Measurements from ENCODE around the gene ZC3H6.
"Not testable (repeated sequence)": the region's sequence is repeated elsewhere in the genome, so short reads cannot be mapped to it uniquely, and the experiment has no call there.

The ZC3H6 gene

DNA sequence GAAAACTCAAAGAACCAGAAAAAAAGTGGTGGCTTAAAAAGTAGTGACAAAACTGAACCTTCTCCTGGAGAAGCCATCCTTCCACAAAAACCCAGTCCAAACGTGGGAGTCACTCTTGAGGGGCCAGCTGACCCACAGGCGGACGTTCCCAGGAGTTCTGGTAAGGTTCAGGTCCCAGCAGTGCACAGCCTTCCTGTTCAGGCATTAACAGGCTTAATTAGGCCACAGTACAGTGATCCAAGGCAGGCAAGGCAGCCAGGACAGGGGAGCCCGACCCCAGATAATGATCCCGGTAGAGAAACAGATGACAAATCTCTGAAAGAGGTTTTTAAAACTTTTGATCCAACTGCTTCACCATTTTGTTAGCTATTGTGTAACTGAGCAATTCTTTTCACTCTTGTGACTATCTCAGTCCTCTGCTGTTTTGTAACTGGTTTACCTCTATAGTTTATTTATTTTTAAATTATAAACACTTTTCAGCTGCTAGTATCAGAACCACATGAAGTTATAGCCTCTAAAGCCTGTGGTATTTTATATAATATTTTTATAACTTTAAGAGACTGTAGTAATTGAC lies 56.8 kb downstream of the ZC3H6 start:
- DNase-seq, result no peak

GRCh38 chr2:112335600-112335999 lies 60.2 kb downstream of the ZC3H6 start:
- no peak for DNase-seq

DNA sequence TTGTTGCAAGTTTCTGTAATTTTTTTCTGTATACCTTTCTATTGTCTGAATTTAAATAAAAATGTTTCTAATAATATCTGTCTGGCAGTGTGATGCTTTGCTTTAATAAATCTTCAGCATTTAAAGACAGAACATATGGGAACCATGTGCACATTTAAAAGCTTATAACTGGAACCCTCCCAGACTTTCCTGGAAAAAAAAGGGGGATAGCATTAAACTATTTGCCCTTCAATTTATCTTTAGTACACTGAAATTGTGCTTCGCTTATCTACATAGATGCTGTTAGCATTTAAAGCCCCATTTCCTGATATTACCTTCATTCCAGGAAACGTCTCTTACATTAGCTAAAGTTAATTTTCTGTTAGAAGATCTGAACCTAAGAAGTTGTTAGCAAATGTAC lies 64.6 kb downstream of the ZC3H6 start:
- no peak for DNase-seq

DNA sequence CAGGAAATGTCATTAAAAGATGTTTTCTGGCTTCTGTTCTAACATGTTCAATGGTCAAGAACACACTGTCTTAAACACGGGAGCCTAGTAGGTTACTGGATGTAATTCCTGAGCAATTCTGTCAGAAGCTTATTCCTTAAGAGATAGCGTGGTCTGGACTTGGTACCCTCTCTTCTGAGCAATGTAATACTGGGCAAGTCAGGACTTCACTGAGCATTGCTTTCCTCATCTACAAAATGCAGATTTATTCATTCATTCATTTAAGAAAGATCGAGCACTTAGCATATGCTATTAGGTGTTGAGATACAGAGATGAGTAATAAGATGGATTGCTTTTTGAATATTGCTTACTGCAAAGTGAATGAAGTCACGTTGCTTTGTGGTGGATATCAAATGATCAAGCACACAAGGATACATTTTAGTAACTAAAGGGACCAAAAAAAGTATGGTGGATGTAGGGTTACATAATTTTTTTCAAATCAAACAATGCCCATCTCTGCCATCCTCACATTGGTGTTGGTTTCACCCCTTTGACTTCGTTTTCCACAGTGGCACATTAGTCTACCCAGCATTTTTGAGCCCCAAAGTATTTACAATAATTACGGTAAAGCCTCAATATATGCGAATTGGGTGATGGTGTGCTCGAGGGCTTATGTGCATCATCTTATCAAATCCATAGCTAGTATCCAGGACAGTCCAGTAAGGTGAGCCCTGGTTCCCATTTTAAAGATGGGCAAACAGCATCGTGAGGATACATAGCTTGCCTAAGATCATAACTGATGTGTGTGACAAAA lies 65.3 kb downstream of the ZC3H6 start:
- DNase-seq, result no peak

DNA sequence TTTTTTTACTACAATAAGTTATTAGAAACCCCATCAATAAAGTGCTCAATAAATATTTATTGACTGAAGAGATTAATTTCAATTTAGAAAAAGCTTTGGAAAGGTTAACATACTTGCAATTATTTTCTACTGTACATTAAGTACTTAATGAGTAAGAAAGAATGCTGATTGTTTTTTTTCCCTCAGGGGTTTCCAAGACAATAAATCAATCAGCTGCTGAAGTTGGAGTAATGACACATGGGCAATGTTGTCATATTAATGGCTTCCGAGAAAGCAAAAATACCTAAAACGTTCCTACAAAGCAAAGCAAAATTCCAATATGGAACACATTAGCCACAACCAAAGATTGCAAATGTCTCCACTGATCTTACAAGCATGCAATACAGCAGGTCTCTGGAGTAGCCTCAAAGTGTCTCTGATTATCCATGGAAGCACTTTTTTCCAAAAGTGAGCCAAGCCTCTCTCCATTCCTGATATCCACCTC lies 66.7 kb downstream of the ZC3H6 start:
- DNase-seq, result no peak

GRCh38 chr2:112343827-112344585 lies 68.6 kb downstream of the ZC3H6 start:
- no peak for DNase-seq

GRCh38 chr2:112345030-112346027 lies 69.9 kb downstream of the ZC3H6 start:
- DNase-seq, result no peak

GRCh38 chr2:112352292-112352691 lies 76.9 kb downstream of the ZC3H6 start:
- not testable (repeated sequence) for DNase-seq

DNA sequence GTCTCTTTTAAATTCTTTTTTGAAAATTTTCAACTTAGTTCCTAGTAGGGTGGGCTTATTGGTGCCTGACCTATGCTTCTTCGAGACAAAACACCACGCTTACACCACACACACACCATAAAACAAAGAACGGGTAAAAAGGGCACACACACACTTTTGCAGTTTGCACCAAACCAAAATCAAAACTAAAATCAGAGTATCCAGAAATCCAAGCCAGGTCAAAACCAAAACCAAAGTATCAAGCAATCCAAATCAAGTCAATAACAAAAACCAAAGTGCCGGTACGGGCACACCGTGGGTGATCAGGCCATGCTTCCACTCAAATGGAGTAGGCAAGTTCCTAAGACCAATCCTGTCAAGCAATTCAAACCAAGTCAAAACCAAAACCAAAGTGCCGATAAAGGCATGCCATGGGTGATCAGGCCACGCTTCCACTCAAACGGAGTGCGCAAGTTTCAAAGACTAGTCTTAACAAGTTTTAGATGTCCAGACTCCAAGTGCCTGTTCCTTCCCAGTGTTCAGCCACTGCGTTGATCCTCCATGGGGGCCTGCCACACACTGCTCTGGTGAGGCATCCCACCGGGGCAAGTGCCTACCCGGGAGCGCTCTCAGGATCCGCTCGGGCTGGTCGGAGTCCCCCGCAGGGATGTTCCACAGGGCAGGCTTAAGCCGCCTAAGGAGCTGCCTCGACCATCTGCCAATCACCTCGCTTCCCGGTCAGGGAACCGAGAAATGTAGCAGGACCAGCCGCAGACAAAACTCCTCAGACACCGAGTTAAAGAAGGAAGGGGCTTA lies 77.6 kb downstream of the ZC3H6 start:
- DNase-seq, result not testable (repeated sequence)

- not testable (repeated sequence) for DNase-seq
Observed at GRCh38 chr2:112354335-112354734, 78.9 kb downstream of the ZC3H6 start.

DNA sequence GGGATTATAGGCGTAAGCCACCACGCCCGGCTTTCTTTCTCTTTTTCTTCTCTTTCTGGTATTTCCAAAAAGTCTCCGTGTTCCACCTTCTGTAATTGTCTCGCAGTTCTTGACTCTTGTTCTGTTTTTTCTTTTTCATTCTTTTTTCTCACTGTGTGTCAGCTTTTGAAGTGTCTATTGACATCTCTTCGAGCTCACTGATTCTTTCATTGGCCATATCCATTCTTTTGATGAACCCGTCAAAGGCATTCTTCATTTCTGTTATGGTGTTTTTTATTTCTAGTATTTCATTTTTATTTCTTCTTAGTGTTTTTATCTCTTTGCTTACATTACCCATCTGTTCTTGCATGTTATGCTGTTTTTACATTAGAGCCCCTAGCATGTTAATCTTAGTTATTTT lies 84.7 kb downstream of the ZC3H6 start:
- DNase-seq, result not testable (repeated sequence)

Data from T-helper 9 cell (primary cell).